Ascending aorta (tissue), 2 donors: ENCODE measurements around the gene FNIP2. TPM values are rescaled to one million over a fixed set of nuclear protein-coding genes. Genes with fewer than 3 reads are reported as not detected.

Experiments
- DNase-seq, 2 donors: peaks; one replicate each; pipeline ENCODE4 v3.0.0-alpha.2; 2019; ENCODE audit warnings: low spot score in 2 of 2
- H3K27ac ChIP-seq, 2 donors: fragments of 200-600 bp; sonication (generic); one replicate each; pipeline ENCODE4 v1.5.1; 2016 to 2017; ENCODE audit warnings: mild to moderate bottlenecking in 1 of 2
- H3K27me3 ChIP-seq: fragments of 200-600 bp; sonication (generic); one replicate; pipeline ENCODE4 v1.5.1; 2017
- H3K36me3 ChIP-seq, 2 donors: fragments of 200-600 bp; sonication (generic); one replicate each; pipeline ENCODE4 v1.5.1; 2016
- H3K4me1 ChIP-seq, 2 donors: fragments of 200-600 bp; sonication (generic); one replicate each; pipeline ENCODE4 v1.5.1; 2016 to 2017; ENCODE audit warnings: mild to moderate bottlenecking in 1 of 2
- H3K4me3 ChIP-seq, 2 donors: fragments of 200-600 bp; sonication (generic); one replicate each; pipeline ENCODE4 v1.5.1; 2016 to 2017; ENCODE audit warnings: mild to moderate bottlenecking in 1 of 2
- H3K9me3 ChIP-seq, 2 donors: fragments of 200-600 bp; sonication (generic); one replicate each; pipeline ENCODE4 v1.5.1; 2016
- intact Hi-C: fragments of 100-400 bp; cut with DNase I; formaldehyde crosslinking; loops from one replicate; pipeline ENCODE4 v1.15.1; 2023
- total RNA-seq: library from RNA; depleted of rRNA; stranded (reverse); fragments of >200 nt; gene quantifications from one replicate; pipeline ENCODE4 v1.1.0, GENCODE V29; 2016
- TF ChIP-seq, protein P1 (sequence below), 3 experiments: fragments of 200-600 bp in 2 of 3; fragments of 450-650 bp in 1 of 3; sonication (generic) in 2 of 3; IDR thresholded peaks; one replicate each; pipeline ENCODE4 v1.5.1; 2016 to 2019; ENCODE audit warnings: antibody characterized with exemption in 3 of 3, mild to moderate bottlenecking in 1 of 3, moderate library complexity in 1 of 3

FNIP2 gene
- total RNA-seq, 1 donor from 2014 or later, result 44.1 TPM

- H3K36me3 ChIP-seq, result no peaks in the 10 kb centered on the region
- H3K27me3 ChIP-seq, result no peaks in the 10 kb centered on the region
- no peak overlapping the region for H3K4me3 ChIP-seq
- intact Hi-C loops, result no loop called here
- no peak for DNase-seq
- no peaks in the 10 kb centered on the region for H3K4me1 ChIP-seq
- TF ChIP-seq, protein P1, sequence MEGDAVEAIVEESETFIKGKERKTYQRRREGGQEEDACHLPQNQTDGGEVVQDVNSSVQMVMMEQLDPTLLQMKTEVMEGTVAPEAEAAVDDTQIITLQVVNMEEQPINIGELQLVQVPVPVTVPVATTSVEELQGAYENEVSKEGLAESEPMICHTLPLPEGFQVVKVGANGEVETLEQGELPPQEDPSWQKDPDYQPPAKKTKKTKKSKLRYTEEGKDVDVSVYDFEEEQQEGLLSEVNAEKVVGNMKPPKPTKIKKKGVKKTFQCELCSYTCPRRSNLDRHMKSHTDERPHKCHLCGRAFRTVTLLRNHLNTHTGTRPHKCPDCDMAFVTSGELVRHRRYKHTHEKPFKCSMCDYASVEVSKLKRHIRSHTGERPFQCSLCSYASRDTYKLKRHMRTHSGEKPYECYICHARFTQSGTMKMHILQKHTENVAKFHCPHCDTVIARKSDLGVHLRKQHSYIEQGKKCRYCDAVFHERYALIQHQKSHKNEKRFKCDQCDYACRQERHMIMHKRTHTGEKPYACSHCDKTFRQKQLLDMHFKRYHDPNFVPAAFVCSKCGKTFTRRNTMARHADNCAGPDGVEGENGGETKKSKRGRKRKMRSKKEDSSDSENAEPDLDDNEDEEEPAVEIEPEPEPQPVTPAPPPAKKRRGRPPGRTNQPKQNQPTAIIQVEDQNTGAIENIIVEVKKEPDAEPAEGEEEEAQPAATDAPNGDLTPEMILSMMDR (IDR thresholded peaks at IDR 0.05), result no peak
- no peak overlapping the region for H3K27ac ChIP-seq
- H3K9me3 ChIP-seq, result no peaks in the 10 kb centered on the region
Observed at GRCh38 chr4:158941321-158941720, 172.5 kb downstream of the FNIP2 start.

DNA sequence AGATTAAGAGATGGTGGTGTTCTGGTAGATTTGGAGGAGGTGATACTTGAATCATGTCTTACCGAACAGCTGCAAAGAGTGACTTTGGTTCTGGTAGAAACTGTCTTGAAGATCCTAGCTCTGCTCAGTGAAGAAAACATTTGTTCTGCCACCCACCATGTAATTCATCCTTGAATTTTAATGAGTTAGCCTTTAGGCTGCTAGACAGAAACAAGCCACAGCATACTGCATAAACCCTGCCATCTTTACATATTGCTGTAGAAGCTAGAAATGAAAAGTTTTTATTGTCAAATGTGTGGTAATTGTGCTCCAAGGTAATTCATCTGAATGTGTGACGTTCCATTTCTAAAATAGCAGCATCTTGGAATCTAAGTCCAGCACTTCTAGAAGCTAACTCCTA, 173.1 kb downstream of the FNIP2 start:
- no peaks in the 10 kb centered on the region for H3K9me3 ChIP-seq
- TF ChIP-seq, protein P1 (IDR thresholded peaks at IDR 0.05), result no peak
- no peaks in the 10 kb centered on the region for H3K4me1 ChIP-seq
- no peak overlapping the region for H3K4me3 ChIP-seq
- H3K27ac ChIP-seq, result no peak overlapping the region
- H3K27me3 ChIP-seq, result no peaks in the 10 kb centered on the region
- H3K36me3 ChIP-seq, result no peaks in the 10 kb centered on the region
- no peak for DNase-seq
- intact Hi-C loops, result no loop called here

DNA sequence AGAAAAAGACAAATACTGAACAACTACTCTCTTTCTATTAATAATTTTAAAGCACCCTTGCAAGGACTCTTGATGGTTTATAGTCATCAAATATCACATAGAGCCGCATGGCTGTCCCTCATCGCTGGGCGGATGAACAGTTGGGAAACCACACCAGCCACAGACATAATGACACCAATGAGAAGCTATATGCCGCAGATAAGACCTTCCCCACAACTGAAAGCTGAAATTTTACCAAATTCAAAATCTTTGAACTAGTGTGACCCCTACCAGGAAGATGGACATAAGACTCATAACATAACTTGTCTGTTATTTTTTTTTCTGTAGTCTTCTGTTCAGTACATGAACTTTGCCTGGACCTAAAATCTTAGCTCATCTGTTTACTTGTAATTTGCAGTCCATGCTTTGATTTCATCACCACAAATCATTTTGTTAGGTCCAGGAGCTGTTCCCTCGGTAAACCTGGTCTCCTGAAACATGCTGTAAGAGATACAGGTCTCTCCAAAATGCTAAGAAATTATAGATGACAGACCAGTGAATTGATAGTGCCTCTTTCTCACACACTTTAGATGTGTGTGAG, 176.8 kb downstream of the FNIP2 start:
- no peak for DNase-seq
- Histone ChIP-seq H3K27me3 (no peaks in the 10 kb centered on the region), H3K9me3 (no peaks in the 10 kb centered on the region), H3K27ac (no peak overlapping the region), H3K36me3 (no peaks in the 10 kb centered on the region), H3K4me3 (no peak overlapping the region), H3K4me1 (no peaks in the 10 kb centered on the region)
- intact Hi-C loops, result no loop called here
- TF ChIP-seq, protein P1 (IDR thresholded peaks at IDR 0.05), result no peak

GRCh38 chr4:158946825-158947224, 178.0 kb downstream of the FNIP2 start:
- intact Hi-C loops, result no loop called here
- Histone ChIP-seq H3K36me3 (no peaks in the 10 kb centered on the region), H3K9me3 (no peaks in the 10 kb centered on the region), H3K4me3 (no peak overlapping the region), H3K4me1 (no peaks in the 10 kb centered on the region), H3K27me3 (no peaks in the 10 kb centered on the region), H3K27ac (no peak overlapping the region)
- no peak for DNase-seq
- TF ChIP-seq, protein P1 (IDR thresholded peaks at IDR 0.05), result no peak

DNA sequence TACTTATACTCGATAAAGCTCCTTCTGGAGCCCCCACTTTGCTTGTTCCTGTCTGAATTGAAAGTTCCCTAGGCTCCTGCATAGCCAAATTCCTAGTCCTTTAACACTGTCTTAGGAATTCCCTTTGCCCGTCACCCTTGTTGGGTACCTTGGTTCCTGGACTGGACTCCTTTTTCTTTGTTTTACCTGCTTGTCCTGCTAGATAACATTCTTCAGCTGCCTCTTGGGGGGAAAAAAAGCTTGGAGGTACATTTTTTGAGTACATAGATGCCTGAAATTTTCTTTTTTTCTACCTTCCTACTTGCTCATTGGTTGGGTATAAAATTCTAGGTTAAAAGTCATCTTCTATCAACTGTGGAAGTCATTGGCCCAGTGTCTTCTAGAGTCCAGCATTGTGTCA, 179.2 kb downstream of the FNIP2 start:
- H3K36me3 ChIP-seq, result no peaks in the 10 kb centered on the region
- peaks cover 6 to 10% of the 10 kb centered on the region in 2 donors for H3K9me3 ChIP-seq

More for the DNA sequence above, 179.2 kb downstream of the FNIP2 start:
- no peak for DNase-seq
- H3K4me3 ChIP-seq, result no peak overlapping the region
- H3K27me3 ChIP-seq, result no peaks in the 10 kb centered on the region
- H3K4me1 ChIP-seq, result no peaks in the 10 kb centered on the region
- H3K27ac ChIP-seq, result no peak overlapping the region
- TF ChIP-seq, protein P1 (IDR thresholded peaks at IDR 0.05), result no peak
- intact Hi-C loops, result no loop called here
